Upper lobe of left lung (tissue), 6 donors: ENCODE data around the gene DNAJB2. TPM values are rescaled to one million over a fixed set of nuclear protein-coding genes. Genes with fewer than 3 reads are reported as not detected.
"Not testable (repeated sequence)": the region's sequence is repeated elsewhere in the genome, so short reads cannot be mapped to it uniquely, and the experiment has no call there.

ENCODE experiments used
- ATAC-seq, 2 donors: fragments of 200-7000 bp; cut with Tn5 transposase; one replicate each; pipeline ENCODE4 v1.9.1; 2022; ENCODE audit warnings: mild to moderate bottlenecking in 2 of 2, moderate library complexity in 2 of 2; ENCODE audit not compliant: low FRiP score in 2 of 2
- DNase-seq, 2 donors: peaks; one replicate each; pipeline ENCODE4 v3.0.0-alpha.2; 2019 to 2020
- H3K27ac ChIP-seq, 4 donors: fragments of 200-600 bp; sonication (generic); one replicate each; pipeline ENCODE4 v1.5.1; 2016 to 2019
- H3K27me3 ChIP-seq, 4 donors: fragments of 200-600 bp; sonication (generic); one replicate each; pipeline ENCODE4 v1.5.1; 2017 to 2019
- H3K36me3 ChIP-seq, 4 donors: fragments of 200-600 bp; sonication (generic); one replicate each; pipeline ENCODE4 v1.5.1; 2016 to 2019
- H3K4me1 ChIP-seq, 4 donors: fragments of 200-600 bp; sonication (generic); one replicate each; pipeline ENCODE4 v1.5.1; 2018 to 2019
- H3K4me3 ChIP-seq, 4 donors: fragments of 200-600 bp; sonication (generic); one replicate each; pipeline ENCODE4 v1.5.1; 2017 to 2019; ENCODE audit warnings: mild to moderate bottlenecking in 2 of 4, moderate library complexity in 1 of 4
- H3K9me3 ChIP-seq, 4 donors: fragments of 200-600 bp; sonication (generic); one replicate each; pipeline ENCODE4 v1.5.1; 2018 to 2019
- EP300 ChIP-seq, 4 donors: sonication (generic); formaldehyde crosslinking; IDR thresholded peaks; one replicate each; pipeline ENCODE4 v1.5.1; 2017; ENCODE audit warnings: antibody characterized with exemption in 4 of 4, control low read depth in 2 of 4
- POLR2A ChIP-seq, 4 donors: fragments of 450-650 bp; IDR thresholded peaks; one replicate each; pipeline ENCODE4 v1.5.1; 2016 to 2017; ENCODE audit warnings: antibody characterized with exemption in 4 of 4, mild to moderate bottlenecking in 2 of 4
- POLR2AphosphoS5 ChIP-seq, 2 donors: sonication (generic); formaldehyde crosslinking; IDR thresholded peaks; one replicate each; pipeline ENCODE4 v1.5.1; 2017; ENCODE audit warnings: antibody characterized with exemption in 2 of 2
- WGBS, 2 donors: methylation state at CpG; one replicate each; pipeline ENCODE4 v1.1.5; 2017 to 2018; 5-methylcytosine and 5-hydroxymethylcytosine counted together
- total RNA-seq, 6 donors: library from RNA; depleted of rRNA in 4 of 6; stranded (reverse); fragments of >200 nt in 4 of 6; gene quantifications; one replicate each; pipeline versions ENCODE4 v1.1.0 to v1.2.1, GENCODE V29; 2016 to 2021
- TF ChIP-seq, protein P1 (sequence below), 6 experiments: fragments of 450-650 bp in 4 of 6; fragments of 200-600 bp in 2 of 6; sonication (generic) in 2 of 6; IDR thresholded peaks; one replicate each; pipeline ENCODE4 v1.5.1; 2016 to 2019; ENCODE audit warnings: antibody characterized with exemption in 6 of 6
- donor health status: DM: no; HTN: no; CAD: no; lungs with moderate emphysema.
- donor health status: DM: no; HTN: yes; CAD: no; lungs with severe emphysema.

The DNAJB2 gene
- total RNA-seq, 6 donors from 2014 or later, result 58.6 to 86.1 (median 75.5) TPM

DNA sequence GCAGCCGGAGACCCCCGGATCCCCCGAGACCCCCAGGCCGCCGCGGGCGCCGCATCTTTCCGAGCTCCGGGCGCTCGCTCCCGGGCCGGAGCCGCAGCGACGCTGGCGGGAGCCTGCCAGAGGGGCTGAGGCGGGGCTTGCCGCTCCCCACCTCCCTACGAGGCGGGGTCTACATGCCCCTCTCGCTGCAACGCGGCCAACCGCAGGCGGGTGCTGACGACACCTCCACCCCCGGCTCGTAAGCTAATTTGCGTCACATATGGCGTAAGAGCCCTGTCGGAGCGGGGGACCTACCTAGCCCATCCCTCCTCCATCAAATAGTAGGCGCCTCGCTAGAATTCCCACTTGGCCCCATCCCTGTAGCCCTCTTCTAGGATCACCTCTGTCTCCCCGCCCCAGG lies 30.1 kb downstream of the DNAJB2 start, which contains the start of gene PTPRN:
TSS of gene PTPRN (minus strand) at position 124 of the 400 bp plus-strand sequence. CDS start at position 55, 69 bp downstream.
- 1 to 4% methylated on average over 19 to 25 of the region's 37 CpGs for WGBS, 2 donors
- peaks cover 0 to 13% (median 0%) of the 10 kb centered on the region in 4 donors for H3K4me1 ChIP-seq
- DNase-seq (peak in 1 of 2 donors; percentile 76), ATAC-seq (peak in 1 of 2 donors; percentile 19)
- H3K27ac ChIP-seq, result no peak within 1 kb of the TSS
- H3K4me3 ChIP-seq, result no peak within 1 kb of the TSS
- H3K9me3 ChIP-seq, result no peaks in the 10 kb centered on the region
- H3K27me3 ChIP-seq, result peaks cover 0 to 17% (median 7%) of the 10 kb centered on the region in 4 donors
- H3K36me3 ChIP-seq, result no peaks in the 10 kb centered on the region
- TF ChIP-seq POLR2A (IDR thresholded peaks at IDR 0.05), result no peak
- TF ChIP-seq EP300 (IDR thresholded peaks at IDR 0.05), result no peak
- no peak for TF ChIP-seq POLR2AphosphoS5 (IDR thresholded peaks at IDR 0.05)
- TF ChIP-seq, protein P1, sequence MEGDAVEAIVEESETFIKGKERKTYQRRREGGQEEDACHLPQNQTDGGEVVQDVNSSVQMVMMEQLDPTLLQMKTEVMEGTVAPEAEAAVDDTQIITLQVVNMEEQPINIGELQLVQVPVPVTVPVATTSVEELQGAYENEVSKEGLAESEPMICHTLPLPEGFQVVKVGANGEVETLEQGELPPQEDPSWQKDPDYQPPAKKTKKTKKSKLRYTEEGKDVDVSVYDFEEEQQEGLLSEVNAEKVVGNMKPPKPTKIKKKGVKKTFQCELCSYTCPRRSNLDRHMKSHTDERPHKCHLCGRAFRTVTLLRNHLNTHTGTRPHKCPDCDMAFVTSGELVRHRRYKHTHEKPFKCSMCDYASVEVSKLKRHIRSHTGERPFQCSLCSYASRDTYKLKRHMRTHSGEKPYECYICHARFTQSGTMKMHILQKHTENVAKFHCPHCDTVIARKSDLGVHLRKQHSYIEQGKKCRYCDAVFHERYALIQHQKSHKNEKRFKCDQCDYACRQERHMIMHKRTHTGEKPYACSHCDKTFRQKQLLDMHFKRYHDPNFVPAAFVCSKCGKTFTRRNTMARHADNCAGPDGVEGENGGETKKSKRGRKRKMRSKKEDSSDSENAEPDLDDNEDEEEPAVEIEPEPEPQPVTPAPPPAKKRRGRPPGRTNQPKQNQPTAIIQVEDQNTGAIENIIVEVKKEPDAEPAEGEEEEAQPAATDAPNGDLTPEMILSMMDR (IDR thresholded peaks at IDR 0.05), result no peak

DNA sequence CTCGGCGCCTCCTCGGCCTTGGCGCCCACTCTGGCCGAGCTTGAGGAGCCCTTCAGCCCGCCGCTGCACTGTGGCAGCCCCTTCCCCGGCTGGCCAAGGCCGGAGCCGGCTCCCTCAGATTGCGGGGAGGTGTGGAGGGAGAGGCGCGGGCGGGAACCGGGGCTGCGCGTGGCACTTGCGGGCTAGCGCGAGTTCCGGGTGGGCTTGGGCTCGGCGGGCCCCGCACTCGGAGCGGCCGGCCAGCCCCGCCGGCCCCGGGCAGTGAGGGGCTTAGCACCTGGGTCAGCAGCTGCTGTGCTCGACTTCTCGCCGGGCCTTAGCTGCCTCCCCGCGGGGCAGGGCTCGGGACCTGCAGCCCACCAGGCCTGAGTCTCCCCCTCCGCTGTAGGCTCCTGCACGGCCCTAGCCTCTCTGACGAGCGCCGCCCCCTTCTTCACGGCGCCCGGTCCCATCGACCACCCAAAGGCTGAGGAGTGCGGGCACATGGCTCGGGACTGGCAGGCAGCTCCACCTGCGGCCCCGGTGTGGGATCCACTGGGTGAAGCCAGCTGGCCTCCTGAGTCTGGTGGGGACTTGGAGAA lies 33.6 kb downstream of the DNAJB2 start:
- H3K4me1 ChIP-seq, result peaks cover 0 to 13% (median 0%) of the 10 kb centered on the region in 4 donors
- DNase-seq, result peak in 1 of 2 donors; percentile 79
- ATAC-seq, H3K9me3 ChIP-seq, H3K4me3 ChIP-seq, H3K36me3 ChIP-seq, H3K27ac ChIP-seq: not testable (repeated sequence)
- peaks cover 0 to 17% (median 7%) of the 10 kb centered on the region in 4 donors for H3K27me3 ChIP-seq
- 83 to 90% methylated on average over 19 to 32 of the region's 49 CpGs for WGBS, 2 donors

DNA sequence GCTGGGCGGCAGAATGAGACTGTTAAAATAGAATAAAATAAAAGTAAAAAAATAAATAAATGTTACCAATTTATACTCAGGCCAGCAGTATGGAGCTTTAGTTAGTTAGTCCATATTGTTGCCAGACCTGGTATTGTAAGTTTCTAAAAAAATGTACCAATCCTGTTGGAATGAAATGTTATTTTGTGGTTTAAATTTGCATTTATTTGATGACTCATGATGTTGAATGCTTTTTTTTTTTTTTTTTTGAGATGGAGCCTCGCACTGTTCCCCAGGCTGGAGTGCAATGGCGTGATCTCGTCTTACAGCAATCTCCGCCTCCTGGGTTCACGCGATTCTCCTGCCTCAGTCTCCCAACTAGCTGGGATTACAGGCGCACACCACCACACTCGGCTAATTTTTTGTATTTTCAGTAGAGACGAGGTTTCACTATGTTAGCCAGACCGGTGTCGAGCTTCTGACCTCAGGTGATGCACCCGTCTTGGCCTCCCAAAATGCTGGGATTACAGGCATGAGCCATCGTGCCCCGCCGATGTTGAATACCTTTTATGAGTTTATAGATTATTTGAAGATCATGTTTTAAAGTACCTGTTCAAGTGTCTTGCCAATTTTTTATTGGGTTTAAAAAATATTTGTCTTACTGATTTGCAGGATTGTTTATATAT lies 35.8 kb downstream of the DNAJB2 start:
- DNase-seq (no peak), ATAC-seq (no peak)
- H3K4me1 ChIP-seq, result no peaks in the 10 kb centered on the region
- no peaks in the 10 kb centered on the region for H3K36me3 ChIP-seq
- H3K27ac ChIP-seq, result no peak overlapping the region
- TF ChIP-seq EP300 (IDR thresholded peaks at IDR 0.05) (no peak), POLR2AphosphoS5 (IDR thresholded peaks at IDR 0.05) (no peak), POLR2A (IDR thresholded peaks at IDR 0.05) (no peak)
- TF ChIP-seq, protein P1 (IDR thresholded peaks at IDR 0.05), result no peak
- no peak overlapping the region for H3K4me3 ChIP-seq
- 91 to 94% methylated on average over 16 of the region's 16 CpGs for WGBS, 2 donors
- H3K9me3 ChIP-seq, result no peaks in the 10 kb centered on the region
- H3K27me3 ChIP-seq, result no peaks in the 10 kb centered on the region

DNA sequence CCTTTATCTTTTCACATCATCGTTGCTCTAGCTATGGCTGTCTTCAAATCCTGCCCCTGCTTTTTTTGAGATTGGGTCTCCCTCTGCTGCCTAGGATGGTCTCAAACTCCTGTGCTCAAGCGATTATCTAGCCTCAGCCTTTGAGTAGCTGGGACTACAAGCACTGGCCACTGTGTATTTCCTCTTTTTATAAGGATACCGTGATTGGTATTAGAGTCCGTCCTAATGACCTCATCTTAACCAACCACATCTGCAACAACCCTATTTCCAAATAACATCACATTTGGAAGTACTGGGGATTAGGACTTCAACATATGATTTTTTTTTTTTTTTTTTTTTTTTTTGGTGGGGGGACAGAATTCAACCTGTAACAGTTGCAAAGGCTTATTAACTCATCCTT lies 44.3 kb downstream of the DNAJB2 start:
- WGBS, 2 donors, result 64 to 72% methylated on average over 4 of the region's 4 CpGs
- H3K4me3 ChIP-seq, result no peak overlapping the region
- TF ChIP-seq EP300 (IDR thresholded peaks at IDR 0.05), result no peak
- no peak for TF ChIP-seq POLR2AphosphoS5 (IDR thresholded peaks at IDR 0.05)
- TF ChIP-seq, protein P1 (IDR thresholded peaks at IDR 0.05), result no peak
- no peak for TF ChIP-seq POLR2A (IDR thresholded peaks at IDR 0.05)
- H3K36me3 ChIP-seq, result no peaks in the 10 kb centered on the region
- no peak overlapping the region for H3K27ac ChIP-seq
- ATAC-seq, result no peak
- no peaks in the 10 kb centered on the region for H3K4me1 ChIP-seq
- H3K27me3 ChIP-seq, result no peaks in the 10 kb centered on the region
- H3K9me3 ChIP-seq, result no peaks in the 10 kb centered on the region
- DNase-seq, result no peak

DNA sequence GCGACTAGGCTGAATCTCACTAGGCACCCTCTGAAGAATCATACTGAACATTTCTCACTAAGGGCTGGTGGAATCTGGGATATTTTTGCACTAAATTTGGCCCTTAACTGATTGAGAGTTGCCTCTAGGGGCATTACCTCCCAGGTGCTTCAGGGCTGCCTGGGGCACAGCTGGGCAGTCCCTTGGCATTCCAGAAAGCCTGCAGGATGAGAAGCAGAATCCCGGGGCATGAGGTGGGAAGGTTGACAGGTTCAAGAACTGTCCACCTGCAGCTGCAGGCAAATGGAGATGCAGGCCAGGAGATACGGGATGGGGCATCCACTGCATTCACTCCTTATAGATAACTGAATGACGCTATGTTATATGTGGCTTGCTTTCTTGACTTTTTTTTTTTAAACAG lies 46.0 kb downstream of the DNAJB2 start:
- H3K9me3 ChIP-seq, result no peaks in the 10 kb centered on the region
- 77 to 85% methylated on average over 4 of the region's 4 CpGs for WGBS, 2 donors
- H3K27me3 ChIP-seq, result no peaks in the 10 kb centered on the region
- no peak overlapping the region for H3K4me3 ChIP-seq
- H3K4me1 ChIP-seq, result no peaks in the 10 kb centered on the region
- no peak for ATAC-seq
- no peak overlapping the region for H3K27ac ChIP-seq
- DNase-seq, result no peak
- H3K36me3 ChIP-seq, result no peaks in the 10 kb centered on the region
- TF ChIP-seq POLR2A (IDR thresholded peaks at IDR 0.05), result no peak
- TF ChIP-seq, protein P1 (IDR thresholded peaks at IDR 0.05), result no peak
- no peak for TF ChIP-seq EP300 (IDR thresholded peaks at IDR 0.05)
- no peak for TF ChIP-seq POLR2AphosphoS5 (IDR thresholded peaks at IDR 0.05)
